NCI-H2081 (cell line): Measurements from ENCODE around the gene INPP4B.
"Not testable (repeated sequence)": the region's sequence is repeated elsewhere in the genome, so short reads cannot be mapped to it uniquely, and the experiment has no call there.

Experiments used
- DNase-seq, 2 experiments: peaks; one replicate each; lab custom pipeline; 2025; lab: John Stamatoyannopoulos, UW

INPP4B gene

DNA sequence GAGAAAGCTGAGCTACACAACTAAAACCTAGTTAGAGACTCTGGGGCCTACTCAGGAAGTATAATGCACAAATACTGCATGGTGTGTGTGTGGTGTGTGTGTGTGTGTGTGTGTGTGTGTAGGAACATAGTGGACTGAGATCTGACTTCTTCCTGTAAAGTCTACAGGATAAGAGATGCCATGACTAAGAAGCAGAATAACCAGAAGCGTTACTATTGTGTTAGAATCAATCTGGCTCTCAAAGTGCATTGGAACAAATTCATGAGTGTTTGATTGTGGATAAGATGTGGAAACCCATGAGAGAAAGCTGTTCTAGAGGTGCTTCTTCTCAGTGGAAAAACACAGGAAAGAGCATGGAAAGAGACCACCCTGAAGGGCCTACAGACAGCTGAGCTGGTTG lies 302.1 kb downstream of the INPP4B start:
- DNase-seq = no peak

DNA sequence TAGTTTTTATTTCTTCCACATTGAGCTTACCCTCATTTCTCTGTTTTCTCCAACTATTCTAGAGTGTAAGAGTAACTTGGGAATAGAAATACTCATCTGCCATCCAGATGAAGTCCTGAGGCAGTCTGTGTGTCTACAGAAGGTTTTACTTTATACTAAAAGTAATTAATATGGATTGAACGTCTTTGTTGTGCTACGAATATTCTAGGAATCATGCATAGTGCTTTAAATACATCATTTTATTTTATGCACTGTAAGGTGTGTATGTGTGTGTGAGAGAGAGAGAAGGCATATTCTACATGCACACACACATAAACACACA lies 305.7 kb downstream of the INPP4B start:
- DNase-seq = no peak

DNA sequence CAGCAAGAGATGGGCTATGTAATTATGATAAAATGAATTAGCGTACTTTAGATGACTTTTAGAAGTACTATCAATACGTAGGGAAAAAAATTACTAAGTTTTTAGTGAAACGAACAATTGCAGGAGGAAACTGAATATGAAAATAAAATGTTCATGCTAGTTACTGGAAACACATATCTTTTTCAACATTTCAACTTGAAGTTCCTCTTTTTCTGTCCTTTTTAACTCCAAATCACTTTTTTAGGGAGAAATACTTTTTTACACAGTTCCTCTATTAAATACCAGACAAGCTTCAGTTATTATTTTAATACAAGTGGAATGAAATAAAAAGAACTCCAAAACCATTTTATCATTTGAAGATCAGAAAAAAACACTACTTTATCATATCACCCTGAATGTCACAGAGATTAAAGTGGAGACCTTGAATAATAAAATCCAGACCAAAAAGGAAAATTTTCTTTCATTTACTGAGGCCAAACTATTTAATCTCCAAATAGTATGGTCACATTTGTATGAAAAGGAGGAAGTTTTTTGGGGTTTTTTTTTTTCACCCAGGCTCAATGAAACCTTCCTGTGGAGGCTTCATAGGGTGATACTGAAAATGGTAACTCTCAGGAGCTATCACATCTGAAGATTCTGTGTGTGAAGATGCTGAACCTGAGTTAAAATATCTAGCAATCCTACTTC lies 306.2 kb downstream of the INPP4B start:
- no peak for DNase-seq

DNA sequence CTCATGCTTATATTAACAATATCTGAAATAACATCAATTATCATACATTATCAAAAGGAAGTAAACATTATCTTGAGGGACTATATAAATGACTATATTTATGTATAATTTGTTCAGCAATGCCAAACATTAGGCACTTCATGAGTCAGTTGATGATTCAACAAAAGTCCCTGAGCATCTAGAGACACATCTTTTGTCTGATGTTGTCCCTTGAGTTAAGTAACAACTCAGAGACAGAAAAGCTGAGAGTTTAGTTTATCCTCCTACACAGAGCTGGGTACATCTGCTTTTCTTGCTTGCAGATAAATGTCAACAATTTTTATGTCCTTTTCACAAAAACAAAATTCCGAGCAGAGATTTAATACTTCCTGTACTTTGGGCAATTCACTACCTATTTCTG lies 311.1 kb downstream of the INPP4B start:
- DNase-seq = peak in 1 of 2 experiments; percentile 1

DNA sequence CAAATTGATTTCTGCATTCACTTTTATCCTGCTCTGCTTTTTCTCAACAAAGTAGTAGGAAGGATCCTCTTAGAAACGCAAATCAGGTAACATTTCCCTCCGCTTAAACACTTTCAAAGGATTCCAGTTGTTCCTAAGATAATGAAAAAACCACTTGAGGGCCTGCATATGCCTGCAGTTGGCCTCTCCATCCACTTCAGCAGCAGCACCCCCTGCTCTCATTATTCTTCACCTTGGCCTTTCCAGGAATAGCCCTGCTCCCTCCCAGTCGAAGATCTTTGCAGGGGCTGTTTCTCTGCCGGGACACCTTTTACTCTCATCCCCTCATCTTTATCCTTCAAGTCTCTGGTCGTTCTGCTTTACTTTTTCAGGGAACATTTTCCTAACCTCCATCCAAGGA lies 314.0 kb downstream of the INPP4B start:
- no peak for DNase-seq

DNA sequence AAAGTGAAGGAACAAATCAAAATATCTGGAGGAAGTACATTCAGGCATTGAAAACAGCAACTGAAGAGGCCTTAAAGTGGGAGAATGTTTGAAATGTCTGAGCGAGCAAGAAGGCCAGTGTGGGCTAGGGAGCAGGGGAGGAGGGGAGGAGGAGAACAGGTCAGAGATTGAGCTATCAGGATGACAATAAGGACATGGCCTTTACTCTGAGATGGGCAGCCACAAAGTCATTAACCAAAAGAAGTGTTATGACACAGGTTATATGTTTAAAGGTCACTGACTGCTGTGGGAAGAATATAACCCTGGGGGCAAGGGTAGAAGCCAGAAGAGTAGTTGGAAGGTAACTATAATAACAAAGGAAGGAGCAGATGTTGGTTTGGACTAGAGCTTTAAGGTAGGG lies 315.4 kb downstream of the INPP4B start:
- no peak for DNase-seq

DNA sequence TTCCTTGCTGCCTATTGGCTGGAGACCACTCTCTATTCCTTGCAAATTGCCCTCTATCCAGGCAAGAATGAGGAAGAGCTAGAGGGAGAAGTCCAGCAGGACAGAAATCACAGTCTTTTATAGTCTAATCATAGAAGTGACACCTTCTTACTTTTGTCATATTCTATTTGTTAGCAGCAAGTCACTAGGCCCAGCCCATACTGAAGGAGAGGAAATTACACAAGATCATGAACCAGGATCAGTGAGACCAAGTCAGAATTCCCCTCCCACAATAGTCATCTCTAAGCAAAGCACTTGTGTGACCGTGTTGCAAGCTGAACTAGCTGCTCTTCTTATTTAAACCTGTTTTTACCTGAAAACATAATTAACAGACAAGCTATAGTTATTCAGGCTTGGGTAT lies 317.7 kb downstream of the INPP4B start:
- no peak for DNase-seq

DNA sequence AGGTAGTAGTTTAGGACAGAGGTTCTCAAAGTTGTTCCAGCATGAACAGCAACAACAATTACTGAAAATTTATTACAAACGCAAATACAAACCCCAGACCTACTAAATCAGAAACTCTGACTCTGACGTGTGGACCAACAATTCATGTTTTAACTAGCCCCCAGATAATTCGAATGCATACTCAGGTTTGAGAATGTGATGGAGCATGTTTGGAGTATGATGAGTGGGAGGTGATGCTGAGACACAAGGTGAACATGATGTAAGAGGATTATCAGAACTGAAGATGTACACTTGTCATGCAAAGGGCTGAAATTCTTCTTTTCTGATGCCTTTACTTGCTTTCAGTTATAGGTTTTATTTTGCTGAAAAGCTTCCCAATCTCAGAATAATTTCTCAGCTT lies 323.0 kb downstream of the INPP4B start:
- no peak for DNase-seq

DNA sequence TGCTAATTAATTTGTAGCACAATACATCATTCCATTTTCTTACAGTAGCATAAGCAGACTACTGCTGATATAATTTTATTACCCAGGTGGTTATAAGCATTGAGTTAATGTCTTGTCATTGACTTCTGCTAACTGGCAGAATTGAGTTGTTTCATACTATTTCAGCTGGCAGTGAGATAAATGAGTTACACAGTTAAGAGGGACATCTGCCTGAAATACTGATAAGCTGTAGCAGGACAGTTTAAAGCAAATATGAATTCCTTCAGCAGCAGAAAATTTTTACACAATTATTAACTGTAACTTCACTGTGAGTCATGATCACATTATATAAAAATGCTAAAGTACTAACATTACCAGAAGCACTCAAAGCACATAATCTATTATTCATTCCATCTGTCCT lies 326.8 kb downstream of the INPP4B start:
- no peak for DNase-seq

DNA sequence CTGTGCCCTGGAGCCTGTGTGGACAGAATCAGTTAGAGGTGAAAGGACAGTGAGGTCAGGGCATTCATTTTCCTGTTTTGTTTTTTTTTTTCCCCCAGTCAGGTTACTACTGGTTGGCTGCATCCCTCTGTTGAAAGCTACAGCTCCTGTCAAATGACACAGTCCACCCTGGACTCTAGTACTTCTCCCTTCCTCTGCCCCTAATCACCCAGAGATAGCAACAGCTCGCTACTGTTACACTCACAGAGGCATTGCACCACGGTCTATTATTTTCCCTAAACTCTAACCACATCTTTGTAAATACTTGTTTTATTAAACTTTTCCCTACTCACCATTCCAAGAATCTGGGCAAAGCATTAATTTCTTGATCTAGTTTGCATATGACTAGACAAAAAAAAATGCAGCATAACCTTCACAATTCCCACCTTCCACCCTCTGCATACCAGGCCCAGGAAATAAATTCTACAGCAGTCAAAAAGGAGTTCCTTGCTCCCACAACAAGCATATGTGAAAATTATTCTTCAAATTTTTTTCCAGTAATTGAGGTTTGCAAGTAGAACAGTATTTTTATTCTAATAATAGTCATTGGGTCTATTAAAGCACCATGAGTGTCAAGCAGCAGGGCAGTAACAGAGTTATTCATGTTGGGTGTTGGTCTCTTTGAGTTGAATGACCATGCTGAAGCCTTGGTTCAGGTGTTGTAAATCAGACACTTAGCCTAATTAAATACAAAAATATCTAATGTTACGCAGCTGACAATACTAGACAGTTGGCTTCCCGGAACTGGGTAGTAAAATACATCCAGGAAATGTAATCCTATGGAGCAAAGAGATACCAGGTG lies 329.2 kb downstream of the INPP4B start:
- no peak for DNase-seq

DNA sequence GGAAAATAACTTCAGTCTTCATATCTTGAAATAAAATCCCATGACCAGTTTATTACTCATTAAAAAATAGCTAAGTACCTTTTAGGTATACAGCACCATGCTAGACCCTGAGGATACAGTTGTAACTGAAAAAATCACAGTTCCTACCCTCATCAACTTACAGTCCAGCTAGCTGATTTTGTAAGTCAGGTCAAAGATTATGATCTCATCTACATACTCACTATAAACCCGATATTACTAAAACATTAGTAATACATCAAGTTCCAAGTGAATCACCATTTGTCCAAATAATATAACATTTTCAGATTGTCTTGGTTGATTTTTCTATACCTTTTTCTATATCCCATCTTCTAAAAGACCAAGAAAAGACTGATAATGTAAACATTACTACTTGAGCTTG lies 333.9 kb downstream of the INPP4B start:
- no peak for DNase-seq

DNA sequence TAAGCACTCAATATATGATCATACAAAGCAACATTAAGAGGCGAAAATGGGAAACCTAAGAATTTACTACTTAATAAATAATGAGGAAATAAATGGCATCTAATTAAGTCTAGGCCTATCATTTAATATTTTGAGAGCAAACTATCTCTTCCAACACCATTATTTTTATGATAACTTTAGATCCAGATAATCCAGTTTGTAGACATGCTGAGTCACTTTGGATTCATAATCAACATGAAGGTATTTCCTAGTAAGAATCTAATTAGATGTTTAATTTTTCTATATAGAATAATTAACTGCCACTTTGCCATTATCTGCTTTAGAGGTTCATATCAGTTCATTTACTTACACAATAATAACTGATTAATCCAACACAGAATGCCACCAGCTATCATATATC lies 336.2 kb downstream of the INPP4B start:
- DNase-seq = no peak

DNA sequence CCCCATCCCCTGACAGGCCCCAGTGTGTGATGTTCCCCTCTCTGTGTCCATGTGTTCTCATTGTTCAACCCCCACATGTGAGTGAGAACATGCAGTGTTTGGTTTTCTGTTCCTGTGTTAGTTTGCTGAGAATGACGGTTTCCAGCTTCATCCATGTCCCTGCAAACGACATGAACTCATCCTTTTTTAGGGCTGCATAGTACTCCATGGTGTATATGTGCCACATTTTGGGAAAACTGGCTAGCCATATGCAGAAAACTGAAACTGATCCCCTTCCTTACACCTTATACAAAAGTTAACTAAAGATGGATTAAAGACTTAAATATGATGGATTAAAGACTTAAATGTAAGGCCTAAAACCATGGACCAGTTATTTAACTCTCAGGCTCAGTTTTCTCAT lies 336.7 kb downstream of the INPP4B start:
- DNase-seq = not testable (repeated sequence)

DNA sequence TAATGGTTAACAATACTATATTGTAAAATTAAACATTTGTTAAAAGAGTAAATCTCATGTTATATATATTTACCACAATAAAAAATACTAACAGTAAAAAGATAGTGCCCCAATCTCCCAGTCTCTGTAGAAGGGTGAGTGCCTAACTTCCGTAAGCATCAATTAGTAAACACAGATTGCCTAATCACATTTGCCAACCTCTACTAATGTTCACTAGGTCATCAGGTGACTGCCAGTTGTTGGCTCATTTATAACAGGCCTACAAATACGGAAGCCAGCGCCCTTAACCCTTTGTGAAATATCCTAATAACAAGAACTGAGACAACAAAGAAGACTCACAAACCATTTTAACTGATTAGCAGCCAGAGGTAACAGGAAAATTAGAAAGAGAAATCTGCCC lies 345.1 kb downstream of the INPP4B start:
- no peak for DNase-seq

DNA sequence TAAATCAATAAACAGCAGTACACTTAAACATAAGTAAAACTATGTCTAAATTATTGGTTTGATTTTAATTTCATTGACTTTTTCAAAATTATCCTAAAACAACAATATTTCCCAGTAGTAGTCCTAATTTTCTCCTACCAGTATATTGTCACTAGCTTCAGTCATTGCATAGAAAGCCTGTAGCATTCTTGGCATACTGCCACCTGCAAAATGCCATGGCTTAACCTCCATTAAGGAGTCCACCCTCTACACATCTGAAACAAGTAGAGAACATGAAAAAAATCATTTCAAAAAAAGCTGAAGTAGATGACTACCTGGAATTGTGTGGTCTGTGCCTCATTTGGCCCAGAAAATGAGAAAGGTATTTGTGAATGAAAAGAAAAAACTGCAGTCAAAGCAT lies 348.5 kb downstream of the INPP4B start:
- DNase-seq = no peak

DNA sequence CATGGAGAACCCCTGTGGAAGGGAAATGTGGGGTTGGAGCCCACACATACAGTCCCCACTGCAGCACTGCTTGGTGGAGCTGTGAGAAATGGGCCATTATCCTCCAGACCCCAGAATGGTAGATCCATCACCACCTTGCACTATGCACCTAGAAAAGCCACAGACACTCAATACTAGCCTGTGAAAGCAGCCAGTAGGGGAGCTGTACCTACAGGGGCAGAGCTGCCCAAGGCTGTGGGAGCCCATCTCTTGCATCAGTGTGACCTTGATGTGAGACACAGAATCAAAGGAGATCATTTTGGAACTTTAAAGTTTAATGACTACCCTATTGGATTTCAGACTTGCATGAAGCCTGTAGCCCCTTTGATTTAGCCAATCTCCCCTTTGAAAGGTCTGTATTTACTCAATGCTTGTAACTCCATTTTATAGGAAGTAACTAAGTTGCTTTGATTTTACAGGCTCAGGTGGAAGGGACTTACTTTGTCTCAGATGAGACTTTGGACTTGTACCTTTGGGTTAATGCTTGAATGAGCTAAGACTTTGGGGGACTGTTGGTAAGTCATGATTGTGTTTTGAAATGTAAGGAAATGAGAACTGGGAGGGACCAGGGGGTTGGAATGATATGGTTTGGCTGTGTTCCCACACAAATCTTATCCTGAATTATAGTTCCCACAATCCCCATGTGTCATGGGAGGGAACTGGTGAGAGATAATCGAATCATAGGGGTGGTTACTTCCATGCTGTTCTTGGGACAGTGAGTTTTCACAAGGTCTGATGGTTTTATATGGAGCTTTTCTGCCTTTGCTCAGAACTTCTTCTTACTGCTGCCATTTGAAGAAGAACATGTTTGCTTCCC lies 352.6 kb downstream of the INPP4B start:
- DNase-seq = no peak

DNA sequence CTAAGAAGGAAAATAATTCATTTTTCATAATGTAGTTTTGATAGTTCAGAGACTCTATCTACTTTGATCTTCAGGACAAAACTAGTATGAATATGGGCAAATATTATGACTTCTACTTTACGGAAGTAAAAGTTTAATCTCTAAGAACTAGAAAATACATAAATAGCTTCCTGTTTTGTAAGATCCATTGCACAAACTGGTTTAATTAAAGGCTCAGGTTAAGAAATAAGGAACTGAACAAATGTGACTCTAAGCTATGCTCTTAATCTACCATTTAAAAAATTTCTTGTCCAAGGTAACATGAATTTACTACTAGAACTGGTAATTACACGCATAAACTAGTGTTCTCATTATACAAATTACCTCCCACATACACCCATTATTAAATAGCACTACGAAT lies 360.6 kb downstream of the INPP4B start:
- no peak for DNase-seq

DNA sequence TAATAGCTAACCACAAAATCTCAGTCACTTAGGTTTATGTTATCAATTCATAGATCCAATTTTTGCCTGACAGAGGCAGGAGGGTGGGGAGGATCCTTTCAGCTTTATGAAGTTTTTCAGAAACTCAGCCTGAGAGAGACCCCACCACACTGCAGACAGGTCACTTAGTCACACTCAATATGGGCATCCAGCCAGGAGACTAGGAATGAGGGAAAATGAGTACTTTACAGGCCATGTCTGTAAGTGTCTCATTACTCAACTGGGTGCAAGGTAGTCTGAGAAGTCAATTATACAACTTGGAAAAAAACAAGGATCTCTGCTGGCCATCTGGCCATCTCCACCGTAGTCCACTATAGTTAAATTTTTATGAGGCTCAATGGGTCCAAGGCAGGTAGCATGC lies 365.9 kb downstream of the INPP4B start:
- no peak for DNase-seq

DNA sequence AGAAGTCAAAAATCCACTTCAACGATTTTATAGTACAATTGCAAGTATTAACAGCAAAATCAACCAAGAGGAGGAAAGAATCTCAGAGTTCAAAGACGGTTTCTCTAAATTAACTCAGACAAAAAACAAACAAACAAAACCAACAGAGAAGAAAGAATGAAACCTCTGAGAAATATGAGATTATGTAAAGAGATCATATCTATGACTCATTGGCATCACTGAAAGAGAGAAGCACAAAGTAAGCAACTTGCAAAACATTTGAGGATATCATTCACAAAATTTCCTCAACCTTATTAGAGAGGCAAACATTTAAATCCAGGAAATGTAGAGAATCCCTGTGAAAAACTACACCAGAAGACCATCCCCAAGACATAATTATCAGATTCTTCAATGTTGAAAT lies 370.4 kb downstream of the INPP4B start:
- no peak for DNase-seq

DNA sequence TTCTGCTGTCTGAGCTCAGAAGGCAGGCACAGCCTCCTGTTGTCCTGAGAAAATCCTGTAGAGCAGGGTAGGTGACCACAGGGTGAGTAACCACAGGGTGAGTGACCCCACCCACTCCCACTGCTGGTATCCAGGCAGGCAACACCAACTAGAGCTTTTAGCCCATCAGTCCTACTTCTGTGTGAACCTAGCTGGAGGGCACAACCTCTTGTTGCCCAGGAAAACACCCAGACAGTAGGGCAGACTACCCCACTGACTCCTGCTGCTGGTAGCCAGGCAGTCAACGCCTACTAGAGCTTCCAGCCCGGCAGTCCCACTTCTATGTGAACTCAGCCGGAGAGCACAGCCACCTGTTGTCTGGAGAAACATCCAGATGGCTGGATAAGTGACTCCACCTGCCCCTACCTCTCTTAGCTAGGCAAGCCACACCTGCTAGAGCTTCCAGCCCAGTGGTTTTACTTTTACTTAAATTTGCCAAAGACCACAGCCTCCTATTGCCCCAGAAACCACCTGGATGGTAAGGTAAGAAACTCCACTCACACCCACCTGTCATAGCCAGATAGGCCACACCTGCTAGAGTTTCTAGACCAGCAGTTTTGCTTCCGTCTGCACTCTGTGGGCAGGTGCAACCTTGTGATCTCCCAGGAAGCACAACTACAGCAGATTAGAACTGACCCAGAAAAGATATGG lies 371.6 kb downstream of the INPP4B start:
- peak in 1 of 2 experiments; percentile 3 for DNase-seq

DNA sequence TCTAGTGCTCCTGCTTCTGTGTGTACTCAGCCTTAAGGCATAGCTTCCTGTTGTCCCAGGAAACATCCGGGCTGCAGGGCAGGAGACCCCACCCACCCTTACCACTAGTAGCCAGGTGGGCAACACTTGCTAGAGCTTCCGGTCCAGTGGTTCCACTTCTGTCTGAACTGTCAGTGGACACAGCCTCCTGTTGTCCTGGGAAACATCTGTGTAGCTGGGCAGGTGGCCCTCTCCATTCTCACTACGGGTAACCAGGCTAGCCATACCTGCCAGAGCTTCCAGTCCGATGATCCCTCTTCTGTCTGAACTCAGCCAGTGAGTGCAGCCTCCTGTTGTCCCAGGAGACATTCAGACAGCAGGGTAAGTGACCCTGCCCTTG lies 372.2 kb downstream of the INPP4B start:
- no peak for DNase-seq

DNA sequence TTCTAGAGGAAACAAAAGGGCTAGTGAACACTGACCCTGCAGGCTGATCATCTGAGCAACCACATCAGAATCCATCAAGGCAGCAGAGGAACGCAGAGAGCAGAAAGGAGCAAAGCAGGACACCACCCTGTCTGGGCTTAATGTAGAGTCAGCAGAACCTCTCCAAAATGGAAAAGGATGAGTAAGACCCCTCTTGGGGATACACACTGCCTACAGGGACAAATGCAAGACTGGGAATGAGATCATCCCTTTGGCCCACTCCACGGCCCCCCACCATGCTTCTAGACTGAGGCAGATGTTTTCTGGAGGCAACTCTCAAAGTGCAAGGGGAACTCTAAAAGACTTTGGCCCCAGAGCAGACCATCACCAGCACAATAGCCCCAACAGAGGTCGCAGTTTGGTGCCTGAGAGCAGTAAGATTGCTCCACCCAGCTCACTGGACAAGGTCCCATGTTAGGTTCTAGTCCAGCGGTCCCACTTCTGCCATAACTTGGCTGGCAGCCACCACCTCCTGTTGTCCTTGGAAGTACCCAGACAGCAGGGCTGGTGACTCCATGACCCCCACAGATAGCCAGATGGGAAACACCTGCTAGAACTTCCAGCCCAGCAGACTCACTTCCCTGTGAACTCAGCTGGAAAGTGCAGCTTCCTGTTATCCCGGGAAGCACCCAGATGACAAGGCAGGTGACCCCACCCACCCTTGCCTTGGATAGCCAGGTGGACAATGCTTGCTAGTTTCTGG lies 372.7 kb downstream of the INPP4B start:
- no peak for DNase-seq
